Stromal cell of bone marrow (primary cell): ENCODE measurements around the gene TBC1D7.

Experiments
- DNase-seq: peaks from one replicate; pipeline ENCODE4 v3.0.0-alpha.2; 2012; ENCODE audit warnings: low read depth

The TBC1D7 gene

GRCh38 chr6:13318821-13319220 lies 9.5 kb downstream of the TBC1D7 start:
- no peak for DNase-seq

GRCh38 chr6:13315896-13316295 lies 12.4 kb downstream of the TBC1D7 start:
- no peak for DNase-seq

- DNase-seq: no peak
These were observed 13.5 kb downstream of the TBC1D7 start for GRCh38 chr6:13314806-13315205.

GRCh38 chr6:13311155-13311554 lies 17.2 kb downstream of the TBC1D7 start:
- no peak for DNase-seq

GRCh38 chr6:13308332-13308731 lies 20.0 kb downstream of the TBC1D7 start:
- no peak for DNase-seq

GRCh38 chr6:13307508-13307995 lies 20.8 kb downstream of the TBC1D7 start:
- DNase-seq: peak; percentile 18

GRCh38 chr6:13305791-13306190 lies 22.5 kb downstream of the TBC1D7 start:
- no peak for DNase-seq

GRCh38 chr6:13305288-13305687 lies 23.0 kb downstream of the TBC1D7 start:
- DNase-seq: no peak

GRCh38 chr6:13304580-13305260 lies 23.6 kb downstream of the TBC1D7 start:
- no peak for DNase-seq

- DNase-seq: no peak
These were observed 24.2 kb downstream of the TBC1D7 start for GRCh38 chr6:13304101-13304500.

- DNase-seq: peak; percentile 48
These were observed 24.7 kb downstream of the TBC1D7 start for GRCh38 chr6:13303668-13304017.

- peak; percentile 97 for DNase-seq
These were observed 25.3 kb downstream of the TBC1D7 start for GRCh38 chr6:13302751-13303667.

GRCh38 chr6:13302291-13302690 lies 26.0 kb downstream of the TBC1D7 start:
- DNase-seq: no peak

- no peak for DNase-seq
These were observed 27.4 kb downstream of the TBC1D7 start for GRCh38 chr6:13300643-13301590.

GRCh38 chr6:13299918-13300317 lies 28.4 kb downstream of the TBC1D7 start:
- no peak for DNase-seq

- no peak for DNase-seq
These were observed 28.9 kb downstream of the TBC1D7 start for GRCh38 chr6:13299403-13299821.

- DNase-seq: no peak
These were observed 29.9 kb downstream of the TBC1D7 start for GRCh38 chr6:13298446-13298845.

GRCh38 chr6:13297391-13297790 lies 30.9 kb downstream of the TBC1D7 start:
- DNase-seq: no peak

GRCh38 chr6:13296536-13296997 lies 31.8 kb downstream of the TBC1D7 start:
- no peak for DNase-seq

GRCh38 chr6:13295576-13295975 lies 32.8 kb downstream of the TBC1D7 start:
- DNase-seq: no peak

GRCh38 chr6:13294499-13295069 lies 33.8 kb downstream of the TBC1D7 start:
- DNase-seq: no peak

GRCh38 chr6:13292774-13293173 lies 35.6 kb downstream of the TBC1D7 start:
- DNase-seq: no peak
